ENCODE data around the gene SLC15A1.
"Not testable (repeated sequence)": the region's sequence is repeated elsewhere in the genome, so short reads cannot be mapped to it uniquely, and the experiment has no call there.

The SLC15A1 gene

GRCh38 chr13:98652721-98653462, 99.6 kb downstream of the SLC15A1 start:
- no peak for DNase-seq

GRCh38 chr13:98652276-98652675, 100.2 kb downstream of the SLC15A1 start:
- DNase-seq = no peak

- DNase-seq = no peak
These were observed 100.7 kb downstream of the SLC15A1 start for GRCh38 chr13:98651744-98652143.

- DNase-seq = peak; percentile 50 to 81 (median 74)
These were observed 101.9 kb downstream of the SLC15A1 start for GRCh38 chr13:98650396-98651107.

- DNase-seq = no peak
These were observed 102.6 kb downstream of the SLC15A1 start for GRCh38 chr13:98649861-98650260.

- DNase-seq = peak; percentile 12 to 38 (median 29)
These were observed 103.8 kb downstream of the SLC15A1 start for GRCh38 chr13:98648686-98649085.

GRCh38 chr13:98648141-98648540, 104.3 kb downstream of the SLC15A1 start:
- DNase-seq = no peak

GRCh38 chr13:98647121-98647520, 105.4 kb downstream of the SLC15A1 start:
- DNase-seq = no peak

- DNase-seq = no peak
These were observed 109.0 kb downstream of the SLC15A1 start for GRCh38 chr13:98643479-98643878.

- no peak for DNase-seq
These were observed 111.4 kb downstream of the SLC15A1 start for GRCh38 chr13:98641075-98641474.

GRCh38 chr13:98639785-98640184, 112.7 kb downstream of the SLC15A1 start:
- not testable (repeated sequence) for DNase-seq

GRCh38 chr13:98638352-98638751, 114.1 kb downstream of the SLC15A1 start:
- not testable (repeated sequence) for DNase-seq

All from suppressor macrophage treated with lipopolysaccharide for 1 hour (primary cell).